HEK293 (cell line): ENCODE results near the gene HSP90AA1.

Source experiments
- OVOL3 ChIP-seq: fragments of 450-650 bp; formaldehyde crosslinking; IDR thresholded peaks from 2 replicates; pipeline ENCODE4 v1.5.1; 2016; ENCODE audit warnings: missing biosample characterization, missing genetic modification characterization
- PATZ1 ChIP-seq: fragments of 450-650 bp; formaldehyde crosslinking; IDR thresholded peaks from 2 replicates; pipeline ENCODE4 v1.5.1; 2016; ENCODE audit warnings: missing biosample characterization, missing genetic modification characterization
- ZNF121 ChIP-seq: fragments of 450-650 bp; formaldehyde crosslinking; IDR thresholded peaks from 2 replicates; pipeline ENCODE4 v1.5.1; 2016; ENCODE audit warnings: missing biosample characterization, missing genetic modification characterization
- TF ChIP-seq, protein P1 (sequence below): fragments of 450-650 bp; formaldehyde crosslinking; IDR thresholded peaks from 2 replicates; pipeline ENCODE4 v1.5.1; 2016; ENCODE audit warnings: missing biosample characterization, missing genetic modification characterization

GRCh38 chr14:102121567-102121966, 34.7 kb upstream of the HSP90AA1 start:
- TF ChIP-seq, protein P1, sequence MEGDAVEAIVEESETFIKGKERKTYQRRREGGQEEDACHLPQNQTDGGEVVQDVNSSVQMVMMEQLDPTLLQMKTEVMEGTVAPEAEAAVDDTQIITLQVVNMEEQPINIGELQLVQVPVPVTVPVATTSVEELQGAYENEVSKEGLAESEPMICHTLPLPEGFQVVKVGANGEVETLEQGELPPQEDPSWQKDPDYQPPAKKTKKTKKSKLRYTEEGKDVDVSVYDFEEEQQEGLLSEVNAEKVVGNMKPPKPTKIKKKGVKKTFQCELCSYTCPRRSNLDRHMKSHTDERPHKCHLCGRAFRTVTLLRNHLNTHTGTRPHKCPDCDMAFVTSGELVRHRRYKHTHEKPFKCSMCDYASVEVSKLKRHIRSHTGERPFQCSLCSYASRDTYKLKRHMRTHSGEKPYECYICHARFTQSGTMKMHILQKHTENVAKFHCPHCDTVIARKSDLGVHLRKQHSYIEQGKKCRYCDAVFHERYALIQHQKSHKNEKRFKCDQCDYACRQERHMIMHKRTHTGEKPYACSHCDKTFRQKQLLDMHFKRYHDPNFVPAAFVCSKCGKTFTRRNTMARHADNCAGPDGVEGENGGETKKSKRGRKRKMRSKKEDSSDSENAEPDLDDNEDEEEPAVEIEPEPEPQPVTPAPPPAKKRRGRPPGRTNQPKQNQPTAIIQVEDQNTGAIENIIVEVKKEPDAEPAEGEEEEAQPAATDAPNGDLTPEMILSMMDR (tag by site-specific recombination) = no peak
- TF ChIP-seq ZNF121 (tag by site-specific recombination) = no peak
- TF ChIP-seq OVOL3 (tag by site-specific recombination) = no peak
- no peak for TF ChIP-seq PATZ1 (tag by site-specific recombination)
